HG02943 (cell line): ENCODE results near the gene HRH1.

ENCODE experiments used
- ATAC-seq: cut with Tn5 transposase; IDR thresholded peaks from one replicate; pipeline ENCODE4 v1.9.1; 2021; ENCODE audit warnings: mild to moderate bottlenecking, low read depth, moderate library complexity; ENCODE audit not compliant: unreplicated experiment

Gene HRH1

DNA sequence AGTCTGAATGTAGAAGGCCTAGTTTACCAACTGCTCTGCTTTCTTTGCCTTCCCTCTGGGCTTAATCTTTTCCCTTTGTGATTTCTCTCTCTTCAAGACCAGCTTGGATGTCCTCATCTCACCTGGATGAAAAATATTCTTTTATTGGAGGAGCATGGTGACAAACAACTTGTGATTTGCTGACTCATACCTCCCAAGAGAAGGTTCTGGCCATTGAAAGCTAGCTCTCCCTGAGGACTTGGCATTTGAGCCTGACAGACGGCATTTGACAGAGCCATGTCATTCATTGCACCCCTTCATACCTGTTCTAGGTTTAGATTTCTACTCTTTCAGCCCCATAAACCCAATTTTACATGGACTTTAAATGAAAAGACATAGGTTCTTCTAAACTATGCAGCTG lies 151.2 kb downstream of the HRH1 start:
- ATAC-seq: no peak

DNA sequence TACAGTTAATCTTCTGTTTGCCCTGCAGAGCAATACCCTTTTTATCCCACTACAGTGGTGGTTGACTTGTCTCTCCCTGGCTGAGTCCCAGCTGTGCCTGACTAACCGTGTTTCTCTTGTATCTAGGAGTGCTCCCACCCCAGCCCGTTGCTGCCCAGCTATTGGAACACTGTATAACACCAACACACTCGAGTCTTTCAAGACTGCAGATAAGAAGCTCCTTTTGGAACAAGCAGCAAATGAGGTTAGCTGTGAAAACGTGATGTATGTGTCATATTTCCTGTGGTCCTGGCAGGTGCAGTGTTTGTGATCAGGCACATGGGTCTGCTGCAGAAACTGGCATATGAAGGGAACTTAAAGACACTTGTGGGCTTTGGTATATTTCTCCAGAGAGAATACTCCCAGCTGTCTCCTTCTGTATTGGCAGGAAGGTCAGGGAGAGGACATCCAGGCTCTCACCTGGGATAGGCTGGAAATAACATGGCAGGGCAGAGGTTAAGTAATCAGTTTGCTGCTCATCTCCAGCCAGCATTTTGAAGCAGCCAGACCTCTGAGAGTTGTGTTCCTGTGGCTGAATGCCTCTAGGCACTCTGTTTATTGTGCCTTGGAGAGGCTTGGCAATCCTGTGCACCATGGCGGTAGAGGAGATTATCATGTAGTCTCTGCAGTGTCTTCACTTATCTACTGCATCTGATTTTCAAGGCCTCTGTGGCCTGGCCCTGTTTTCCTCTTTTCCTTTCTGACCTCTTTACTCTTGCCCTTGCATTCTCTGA lies 152.7 kb downstream of the HRH1 start:
- ATAC-seq: no peak

DNA sequence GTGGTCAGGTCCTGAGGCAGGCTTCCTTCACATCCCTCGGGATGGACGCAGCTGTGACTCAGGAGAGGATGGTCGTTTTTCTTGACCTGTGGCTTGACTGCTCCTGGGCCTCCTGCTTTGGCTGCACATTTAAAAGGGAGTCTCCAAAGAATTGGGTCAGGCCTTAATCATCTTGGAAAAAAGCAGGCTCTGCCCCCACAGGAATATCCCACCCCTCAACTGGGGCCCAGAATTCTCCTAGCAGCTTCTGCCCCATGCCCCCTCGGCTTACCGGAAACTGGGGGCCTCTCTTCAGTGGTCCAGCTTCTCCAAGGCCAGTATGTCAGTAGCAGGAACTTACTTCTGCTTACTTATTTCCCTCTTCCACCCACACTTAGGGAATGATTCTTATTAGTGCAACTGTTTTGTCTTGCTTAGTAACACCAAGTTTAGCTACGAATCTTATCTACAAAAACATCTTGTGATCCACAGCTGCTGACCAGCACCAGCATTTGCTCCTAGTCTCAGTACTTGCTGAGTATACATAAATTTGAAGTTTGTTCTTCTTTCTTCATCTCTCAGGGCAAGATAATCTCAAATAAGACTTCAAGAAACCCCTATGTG lies 153.6 kb downstream of the HRH1 start:
- ATAC-seq: no peak

- no peak for ATAC-seq
Observed at GRCh38 chr3:11310258-11310657, 156.0 kb downstream of the HRH1 start.

- no peak for ATAC-seq
Observed at GRCh38 chr3:11312166-11312565, 157.9 kb downstream of the HRH1 start.
